COR-L47 (cell line): ENCODE data around the gene PNMA3.
"Not testable (repeated sequence)": the region's sequence is repeated elsewhere in the genome, so short reads cannot be mapped to it uniquely, and the experiment has no call there.

Experiments
- DNase-seq: peaks from one replicate; lab custom pipeline; 2025; lab: John Stamatoyannopoulos, UW

PNMA3 gene

GRCh38 chrX:153074262-153074899, 18.1 kb downstream of the PNMA3 start:
- DNase-seq: no peak

GRCh38 chrX:153074935-153075334, 18.7 kb downstream of the PNMA3 start:
- DNase-seq: no peak

DNA sequence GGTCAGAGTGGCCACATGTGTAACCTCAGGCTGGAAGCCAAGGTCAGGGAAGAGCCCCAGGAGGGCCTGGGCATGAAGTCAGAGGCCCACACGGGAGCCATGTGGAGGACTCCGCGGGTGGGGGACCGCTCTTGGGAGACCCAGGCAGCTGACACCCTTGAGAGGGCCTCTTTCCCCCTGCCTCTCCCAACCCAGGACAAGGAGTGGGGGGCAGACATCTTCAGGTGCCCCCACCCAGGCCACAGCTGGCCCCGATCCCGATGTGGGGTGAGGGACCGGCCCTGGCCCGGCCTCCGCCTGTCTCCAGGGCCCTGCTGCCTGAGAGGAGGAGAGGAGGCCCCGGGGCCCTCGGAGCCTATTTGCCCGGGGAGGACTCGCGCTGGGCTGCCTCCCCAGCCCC, 19.1 kb downstream of the PNMA3 start:
- no peak for DNase-seq

DNA sequence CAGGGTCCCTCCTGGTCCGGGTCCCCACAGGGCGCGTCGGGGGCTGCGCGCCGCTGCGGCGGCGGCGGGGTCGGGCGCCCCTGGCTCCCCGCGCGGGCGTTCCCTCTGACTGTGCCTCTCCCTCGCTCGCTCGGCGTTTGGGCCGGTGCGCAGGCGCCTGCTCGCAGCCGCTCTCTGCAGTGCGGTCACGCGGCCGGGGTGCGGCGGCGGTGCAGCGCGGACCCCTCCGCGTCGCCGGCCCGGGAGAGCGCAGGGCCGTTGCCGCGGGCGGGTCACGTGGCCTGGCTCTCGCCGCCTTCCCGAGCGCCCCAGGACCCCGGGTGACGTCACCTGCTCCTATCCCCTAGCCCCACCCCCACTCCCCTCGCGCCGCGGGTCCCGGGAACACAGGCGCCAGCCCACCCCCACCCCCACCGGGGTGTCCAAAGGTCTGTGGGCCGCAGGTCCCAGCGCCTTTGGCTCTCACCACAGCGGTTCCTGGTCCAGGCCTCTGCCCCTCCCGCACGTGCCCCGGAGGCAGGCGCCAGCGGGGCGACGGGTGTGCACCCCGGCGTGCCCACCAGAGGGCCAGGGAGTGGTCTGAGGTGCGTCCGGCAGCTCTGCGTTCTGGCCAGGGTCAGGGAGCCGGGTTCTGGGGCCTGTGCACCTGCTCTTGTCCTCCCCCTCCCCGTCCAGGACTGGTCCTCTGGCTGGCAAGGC, 21.3 kb downstream of the PNMA3 start:
- not testable (repeated sequence) for DNase-seq

GRCh38 chrX:153083238-153083923, 27.1 kb downstream of the PNMA3 start:
- not testable (repeated sequence) for DNase-seq

DNA sequence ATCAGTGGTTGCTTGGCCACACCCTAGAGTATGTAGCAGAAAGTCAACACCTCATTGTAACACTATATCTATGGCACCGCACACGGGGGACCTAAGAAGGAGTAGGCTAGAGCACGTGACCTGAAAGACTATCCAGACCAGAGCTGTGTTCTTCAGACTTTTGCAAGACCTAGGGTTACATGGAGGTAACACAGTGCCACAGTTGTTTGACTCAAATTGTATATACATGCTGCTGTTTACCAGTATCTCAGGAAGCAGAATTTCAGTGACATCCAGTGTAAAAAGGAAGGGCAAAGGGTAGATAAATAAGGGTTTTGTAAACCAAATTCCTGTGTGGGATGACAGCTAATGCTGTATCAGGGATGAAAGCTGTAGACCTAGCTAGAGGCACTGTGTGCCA, 46.1 kb downstream of the PNMA3 start:
- DNase-seq: no peak

DNA sequence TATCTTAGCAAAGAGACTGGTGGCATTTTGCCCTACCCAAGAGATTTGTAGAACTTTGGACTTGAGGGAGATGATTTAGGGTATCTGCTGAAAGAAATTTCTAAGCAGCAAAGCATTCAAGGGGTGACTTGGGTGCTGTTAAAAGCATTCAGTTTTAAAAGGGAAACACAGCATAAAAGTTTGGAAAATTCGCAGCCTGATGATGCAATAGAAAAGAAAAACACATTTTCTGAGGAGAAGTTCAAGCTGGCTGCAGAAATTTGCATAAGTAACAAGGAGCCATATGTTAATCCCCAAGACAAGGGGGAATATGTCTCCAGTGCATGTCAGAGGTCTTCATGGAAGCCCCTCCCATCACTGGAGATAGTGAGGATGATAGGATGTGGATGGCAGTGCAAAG, 48.7 kb downstream of the PNMA3 start:
- DNase-seq: not testable (repeated sequence)

GRCh38 chrX:153106092-153106801, 50.0 kb downstream of the PNMA3 start:
- DNase-seq: not testable (repeated sequence)
